Vagina (tissue), 2 donors: ENCODE measurements around the gene PTPRN2. TPM values are rescaled to one million over a fixed set of nuclear protein-coding genes. Genes with fewer than 3 reads are reported as not detected.

Source experiments
- DNase-seq, 2 donors: peaks; one replicate each; pipeline ENCODE4 v3.0.0-alpha.2; 2017; ENCODE audit errors: extremely low spot score in 2 of 2
- H3K27ac ChIP-seq: fragments of 200-600 bp; sonication (generic); one replicate; pipeline ENCODE4 v1.5.1; 2019
- H3K27me3 ChIP-seq: fragments of 200-600 bp; sonication (generic); one replicate; pipeline ENCODE4 v1.5.1; 2019
- H3K36me3 ChIP-seq, 2 donors: fragments of 200-600 bp; sonication (generic); one replicate each; pipeline ENCODE4 v1.5.1; 2017 to 2019
- H3K4me1 ChIP-seq: fragments of 200-600 bp; sonication (generic); one replicate; pipeline ENCODE4 v1.5.1; 2019
- H3K4me3 ChIP-seq, 2 donors: fragments of 200-600 bp; sonication (generic); 1 replicate in 1 of 2; 2 replicates in 1 of 2; pipeline ENCODE4 v1.5.1; 2016 to 2019
- H3K9me3 ChIP-seq: fragments of 200-600 bp; sonication (generic); one replicate; pipeline ENCODE4 v1.5.1; 2019
- CTCF ChIP-seq, 3 experiments: fragments of 450-650 bp in 2 of 3; fragments of 200-600 bp in 1 of 3; sonication (generic) in 1 of 3; IDR thresholded peaks; one replicate each; pipeline ENCODE4 v1.5.1; 2017 to 2019; ENCODE audit warnings: antibody characterized with exemption in 3 of 3, mild to moderate bottlenecking in 2 of 3, moderate library complexity in 2 of 3
- POLR2A ChIP-seq, 2 donors: fragments of 450-650 bp; IDR thresholded peaks; one replicate each; pipeline ENCODE4 v1.6.1; 2017; ENCODE audit warnings: antibody characterized with exemption in 2 of 2, mild to moderate bottlenecking in 2 of 2, moderate library complexity in 2 of 2
- POLR2AphosphoS5 ChIP-seq, 2 donors: sonication (generic); formaldehyde crosslinking; IDR thresholded peaks; one replicate each; pipeline ENCODE4 v1.9.0; 2017; ENCODE audit warnings: antibody characterized with exemption in 2 of 2, mild to moderate bottlenecking in 2 of 2, low read depth in 1 of 2; ENCODE audit not compliant: insufficient read depth in 1 of 2
- intact Hi-C: fragments of 100-400 bp; cut with DNase I; formaldehyde crosslinking; loops from one replicate; pipeline ENCODE4 v1.15.1; 2023
- total RNA-seq: library from RNA; depleted of rRNA; stranded (reverse); fragments of >200 nt; gene quantifications from one replicate; pipeline ENCODE4 v1.2.3, GENCODE V29; 2016

The PTPRN2 gene
- total RNA-seq, 1 donor from 2014 or later = 7.4 TPM

DNA sequence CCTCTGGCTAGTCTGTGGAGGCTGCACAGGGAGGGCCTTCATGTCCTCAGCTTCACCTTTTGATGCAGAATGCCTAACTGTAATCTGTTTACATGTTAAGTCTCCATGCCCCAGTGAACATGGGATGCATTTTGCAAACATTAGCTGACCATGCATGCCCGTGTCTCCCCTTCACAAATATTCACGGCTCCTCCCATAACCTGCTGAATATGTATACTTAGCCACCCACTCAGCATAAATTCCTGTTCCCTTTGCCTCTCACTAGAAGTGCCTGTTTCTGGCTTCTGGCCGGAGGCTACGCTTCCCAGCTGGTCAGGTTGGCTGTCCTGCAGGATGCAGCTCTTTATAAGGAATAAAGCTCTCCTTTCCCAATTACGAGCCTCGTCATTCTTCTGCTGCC lies 698.1 kb downstream of the PTPRN2 start:
- Histone ChIP-seq H3K4me1 (no peaks in the 10 kb centered on the region), H3K9me3 (no peaks in the 10 kb centered on the region), H3K27ac (no peak overlapping the region), H3K36me3 (no peaks in the 10 kb centered on the region), H3K27me3 (no peaks in the 10 kb centered on the region), H3K4me3 (no peak overlapping the region)
- DNase-seq = no peak
- intact Hi-C loops = no loop called here
- TF ChIP-seq POLR2AphosphoS5 (IDR thresholded peaks at IDR 0.05; ENCODE audit: insufficient read depth in 1 of 2, low read depth in 1 of 2) (no peak), POLR2A (IDR thresholded peaks at IDR 0.05) (no peak), CTCF (IDR thresholded peaks at IDR 0.05) (no peak)

- TF ChIP-seq POLR2AphosphoS5 (IDR thresholded peaks at IDR 0.05; ENCODE audit: insufficient read depth in 1 of 2, low read depth in 1 of 2) (no peak), POLR2A (IDR thresholded peaks at IDR 0.05) (no peak), CTCF (IDR thresholded peaks at IDR 0.05) (no peak)
Observed at GRCh38 chr7:157888579-157888978, 699.0 kb downstream of the PTPRN2 start.

DNA sequence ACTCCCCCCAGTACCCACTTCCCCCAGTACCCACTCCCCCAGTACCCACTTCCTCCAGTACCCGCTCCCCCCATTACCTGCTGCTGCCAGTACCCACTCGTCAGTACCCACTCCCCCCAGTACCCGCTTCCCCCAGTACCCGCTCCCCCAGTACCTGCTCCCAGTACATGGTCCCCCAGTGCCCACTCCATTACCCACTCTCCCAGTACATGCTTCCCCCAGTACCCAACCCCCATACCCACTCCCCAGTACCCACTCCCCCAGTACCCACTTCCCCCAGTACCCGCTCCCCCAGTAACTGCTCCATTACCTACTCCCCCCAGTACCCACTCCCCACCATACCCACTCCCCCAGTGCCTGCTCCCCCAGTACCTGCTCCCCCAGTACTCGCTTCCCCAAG lies 700.2 kb downstream of the PTPRN2 start:
- no peak overlapping the region for H3K27ac ChIP-seq
- H3K4me3 ChIP-seq = no peak overlapping the region
- no peaks in the 10 kb centered on the region for H3K9me3 ChIP-seq
- DNase-seq = no peak
- TF ChIP-seq POLR2A (IDR thresholded peaks at IDR 0.05) (no peak), CTCF (IDR thresholded peaks at IDR 0.05) (no peak), POLR2AphosphoS5 (IDR thresholded peaks at IDR 0.05; ENCODE audit: insufficient read depth in 1 of 2, low read depth in 1 of 2) (no peak)
- intact Hi-C loops = no loop called here
- H3K4me1 ChIP-seq = no peaks in the 10 kb centered on the region
- H3K36me3 ChIP-seq = no peaks in the 10 kb centered on the region
- no peaks in the 10 kb centered on the region for H3K27me3 ChIP-seq

More at GRCh38 chr7:157888579-157888978, 699.0 kb downstream of the PTPRN2 start:
- Histone ChIP-seq H3K36me3 (no peaks in the 10 kb centered on the region), H3K4me3 (no peak overlapping the region), H3K27me3 (no peaks in the 10 kb centered on the region), H3K4me1 (no peaks in the 10 kb centered on the region), H3K27ac (no peak overlapping the region), H3K9me3 (no peaks in the 10 kb centered on the region)
- DNase-seq = no peak
- intact Hi-C loops = no loop called here

- H3K27ac ChIP-seq = no peak overlapping the region
- H3K4me1 ChIP-seq = no peaks in the 10 kb centered on the region
- H3K4me3 ChIP-seq = no peak overlapping the region
- no peak for TF ChIP-seq POLR2A (IDR thresholded peaks at IDR 0.05)
- no peak for TF ChIP-seq CTCF (IDR thresholded peaks at IDR 0.05)
- TF ChIP-seq POLR2AphosphoS5 (IDR thresholded peaks at IDR 0.05; ENCODE audit: insufficient read depth in 1 of 2, low read depth in 1 of 2) = no peak
- H3K9me3 ChIP-seq = no peaks in the 10 kb centered on the region
- H3K27me3 ChIP-seq = no peaks in the 10 kb centered on the region
- no peak for DNase-seq
- intact Hi-C loops = no loop called here
- no peaks in the 10 kb centered on the region for H3K36me3 ChIP-seq
Observed at GRCh38 chr7:157886711-157887110, 700.9 kb downstream of the PTPRN2 start.

GRCh38 chr7:157886266-157886665 lies 701.4 kb downstream of the PTPRN2 start:
- H3K4me3 ChIP-seq = no peak overlapping the region
- intact Hi-C loops = no loop called here
- H3K9me3 ChIP-seq = no peaks in the 10 kb centered on the region
- H3K36me3 ChIP-seq = no peaks in the 10 kb centered on the region
- DNase-seq = no peak
- H3K27me3 ChIP-seq = no peaks in the 10 kb centered on the region
- TF ChIP-seq POLR2AphosphoS5 (IDR thresholded peaks at IDR 0.05; ENCODE audit: insufficient read depth in 1 of 2, low read depth in 1 of 2) = no peak
- no peak for TF ChIP-seq CTCF (IDR thresholded peaks at IDR 0.05)
- no peak for TF ChIP-seq POLR2A (IDR thresholded peaks at IDR 0.05)
- no peak overlapping the region for H3K27ac ChIP-seq
- H3K4me1 ChIP-seq = no peaks in the 10 kb centered on the region
